IMR-90 (cell line): ENCODE data around the gene C5orf52. TPM values are rescaled to one million over a fixed set of nuclear protein-coding genes. Genes with fewer than 3 reads are reported as not detected.

Source experiments
- ATAC-seq: fragments of 200-7000 bp; cut with Tn5 transposase; 2 replicates; pipeline ENCODE4 v1.9.1; 2020; ENCODE audit warnings: low read depth, mild to moderate bottlenecking, moderate library complexity
- BruUV-seq: library from RNA; stranded (reverse); fragments of 400-500 nt; replicated peaks from 2 replicates; lab custom pipeline; 2021; lab: Mats Ljungman, UMichigan
- CTCF ChIA-PET: fragments of 300-600 bp; formaldehyde crosslinking; extraction: SDS; loops from one replicate; lab custom pipeline; 2021; ENCODE audit warnings: antibody characterized with exemption; lab: Yijun Ruan, JAX
- POLR2A ChIA-PET: fragments of 300-600 bp; sonication (Branson Sonifier 250); formaldehyde crosslinking; loops from one replicate; lab custom pipeline; 2022; ENCODE audit warnings: antibody characterized with exemption; ENCODE audit not compliant: unreplicated experiment; lab: Charles Lee
- DNase-seq: peaks from one replicate; pipeline ENCODE4 v3.0.0; 2013
- H2AFZ ChIP-seq: replicated peaks from 2 replicates; pipeline ENCODE3; 2013; ENCODE audit warnings: low read length, mild to moderate bottlenecking; ENCODE audit not compliant: poor library complexity
- H2AK5ac ChIP-seq: 2 replicates; pipeline ENCODE4 v1.6.1; 2013; ENCODE audit warnings: low read depth, low read length, inconsistent platforms
- H2AK9ac ChIP-seq: replicated peaks from 2 replicates; pipeline ENCODE3; 2013; ENCODE audit warnings: mild to moderate bottlenecking, low read depth, low read length, moderate library complexity; ENCODE audit not compliant: poor library complexity
- H2BK120ac ChIP-seq: 2 replicates; pipeline ENCODE4 v1.6.1; 2013; ENCODE audit warnings: low read depth, low read length, inconsistent platforms
- H2BK15ac ChIP-seq: 3 replicates; pipeline ENCODE4 v1.6.1; 2013; ENCODE audit warnings: low read depth, low read length, inconsistent platforms
- H2BK20ac ChIP-seq: 2 replicates; pipeline ENCODE4 v1.6.1; 2013; ENCODE audit warnings: low read depth, mild to moderate bottlenecking, inconsistent platforms, low read length, moderate library complexity
- H2BK5ac ChIP-seq: 2 replicates; pipeline ENCODE4 v1.6.1; 2013; ENCODE audit warnings: mild to moderate bottlenecking, low read depth, low read length, inconsistent platforms; ENCODE audit not compliant: poor library complexity, severe bottlenecking
- H3K14ac ChIP-seq: replicated peaks from 2 replicates; pipeline ENCODE4 v1.6.1; 2013; ENCODE audit warnings: low read depth, low read length, inconsistent platforms
- H3K18ac ChIP-seq: 2 replicates; pipeline ENCODE4 v1.6.1; 2013; ENCODE audit warnings: low read depth, low read length, control low read depth
- H3K23ac ChIP-seq: 2 replicates; pipeline ENCODE4 v1.6.1; 2013; ENCODE audit warnings: low read depth, low read length, inconsistent platforms
- H3K27ac ChIP-seq: 2 replicates; pipeline ENCODE4 v1.5.1; 2013; ENCODE audit warnings: mild to moderate bottlenecking, control low read depth, low read length; ENCODE audit not compliant: insufficient read depth
- H3K27me3 ChIP-seq: 2 replicates; pipeline ENCODE4 v1.6.1; 2013; ENCODE audit warnings: low read length; ENCODE audit not compliant: control insufficient read depth, insufficient read depth
- H3K36me3 ChIP-seq: 2 replicates; pipeline ENCODE4 v1.6.1; 2013; ENCODE audit warnings: low read length, mixed read lengths; ENCODE audit not compliant: control insufficient read depth, insufficient read depth
- H3K4ac ChIP-seq: 2 replicates; pipeline ENCODE4 v1.6.1; 2013; ENCODE audit warnings: low read depth, low read length, inconsistent platforms
- H3K4me1 ChIP-seq: 2 replicates; pipeline ENCODE4 v1.6.1; 2013; ENCODE audit warnings: low read length, mixed read lengths; ENCODE audit not compliant: control insufficient read depth, insufficient read depth
- H3K4me2 ChIP-seq: 2 replicates; pipeline ENCODE4 v1.6.1; 2013; ENCODE audit warnings: low read depth, mild to moderate bottlenecking, control low read depth, low read length, moderate library complexity
- H3K4me3 ChIP-seq: 2 replicates; pipeline ENCODE4 v1.5.1; 2013; ENCODE audit warnings: low read depth, mild to moderate bottlenecking, control low read depth, low read length, moderate library complexity; ENCODE audit not compliant: insufficient read depth
- H3K56ac ChIP-seq: 2 replicates; pipeline ENCODE4 v1.6.1; 2013; ENCODE audit warnings: low read length, inconsistent platforms; ENCODE audit not compliant: insufficient read depth; ENCODE audit errors: extremely low read depth
- H3K79me1 ChIP-seq, 2 experiments: 2 replicates each; pipeline ENCODE4 v1.6.1; 2013; ENCODE audit warnings: low read length in 2 of 2, inconsistent platforms in 1 of 2, low read depth in 1 of 2
- H3K9ac ChIP-seq: 2 replicates; pipeline ENCODE4 v1.6.1; 2013; ENCODE audit warnings: low read depth, low read length, control low read depth
- H3K9me1 ChIP-seq: 2 replicates; pipeline ENCODE4 v1.6.1; 2013; ENCODE audit warnings: low read length, inconsistent platforms; ENCODE audit not compliant: insufficient read depth
- H3K9me3 ChIP-seq: 2 replicates; pipeline ENCODE4 v1.6.1; 2013; ENCODE audit warnings: low read length; ENCODE audit not compliant: control insufficient read depth, insufficient read depth
- H4K20me1 ChIP-seq: 2 replicates; pipeline ENCODE4 v1.6.1; 2013; ENCODE audit warnings: low read length, inconsistent platforms; ENCODE audit not compliant: insufficient read depth
- H4K5ac ChIP-seq: 2 replicates; pipeline ENCODE4 v1.6.1; 2013; ENCODE audit warnings: mild to moderate bottlenecking, low read depth, low read length, control low read depth
- H4K8ac ChIP-seq, 2 experiments: 2 replicates each; pipeline ENCODE4 v1.6.1; 2013; ENCODE audit warnings: low read depth in 2 of 2, low read length in 2 of 2, control low read depth in 1 of 2, inconsistent platforms in 1 of 2
- H4K91ac ChIP-seq: 2 replicates; pipeline ENCODE4 v1.6.1; 2013; ENCODE audit warnings: low read depth, low read length, inconsistent platforms; ENCODE audit not compliant: insufficient read depth
- BHLHE40 ChIP-seq: fragments of 150-350 bp; IDR thresholded peaks from 2 replicates; pipeline ENCODE4 v1.6.1; 2016; ENCODE audit warnings: mild to moderate bottlenecking, low read depth, low read length
- FOS ChIP-seq: fragments of 150-350 bp; IDR thresholded peaks from 2 replicates; pipeline ENCODE4 v1.6.1; 2016; ENCODE audit warnings: low read depth, low read length
- MAZ ChIP-seq: IDR thresholded peaks from 2 replicates; pipeline ENCODE4 v1.6.1; 2012; ENCODE audit warnings: low read depth, mild to moderate bottlenecking, low read length, improper control_type of control experiment, moderate library complexity, borderline replicate concordance
- dilution Hi-C: fragments of 300-500 bp; cut with HindIII; formaldehyde crosslinking; loops from one replicate; pipeline ENCODE4 v1.14.3; 2018; ENCODE audit warnings: low sequenced_read_pairs; ENCODE audit not compliant: unreplicated experiment
- in situ Hi-C: fragments of 300-500 bp; cut with MboI; formaldehyde crosslinking; loops from 3 replicates; pipeline ENCODE4 v1.14.3; 2019; ENCODE audit warnings: low sequenced_read_pairs, inconsistent platforms, mixed read lengths
- intact Hi-C: fragments of 100-400 bp; cut with micrococcal nuclease; formaldehyde crosslinking; loops from 2 replicates; pipeline ENCODE4 v1.10.0; 2022
- polyA plus RNA-seq, 3 experiments: library from polyadenylated mRNA; depleted of rRNA; stranded (reverse); fragments of >200 nt; gene quantifications; 2 replicates each; pipeline ENCODE4 v1.2.3, GENCODE V29; 2012; ENCODE audit warnings: low replicate concordance in 1 of 3
- total RNA-seq: library from RNA; depleted of rRNA; stranded (reverse); fragments of >200 nt; gene quantifications from 2 replicates; pipeline ENCODE4 v1.2.3, GENCODE V29; 2012
- TF ChIP-seq, protein P1 (sequence below): fragments of 150-350 bp; IDR thresholded peaks from 2 replicates; pipeline ENCODE4 v1.6.1; 2016; ENCODE audit warnings: low read depth, mild to moderate bottlenecking, low read length, moderate library complexity, borderline replicate concordance

The C5orf52 gene
- total and polyA plus RNA-seq, 2 of the 4 experiments (the other 2 are of a cell fraction) = not detected

- ChIA-PET CTCF (no interaction called here), POLR2A (no interaction called here)
- Histone ChIP-seq H3K18ac (peak overlapping the region; percentile 27; the same call in 1 of the 2 replicates), H2BK15ac (peak overlapping the region; percentile 97; the same call in 2 of the 3 replicates), H3K27ac (no peak overlapping the region), H3K23ac (no peak overlapping the region; the same call in 1 of the 2 replicates), H3K9me1 (peaks cover 5% of the 10 kb centered on the region), H2AK9ac (no peak overlapping the region), H4K91ac (peak overlapping the region; percentile 32; the same call in 1 of the 2 replicates), H4K5ac (no peak overlapping the region), H3K56ac (no peak overlapping the region), H3K4ac (peak overlapping the region; percentile 39; the same call in 1 of the 2 replicates), H3K4me1 (peaks cover 2% of the 10 kb centered on the region; the same call in 1 of the 2 replicates), H4K8ac (peak overlapping the region in 1 of 2 experiments; percentile 34; a peak in 1 of 4 replicates), H2AK5ac (peak overlapping the region; percentile 79), H3K9me3 (no peaks in the 10 kb centered on the region), H4K20me1 (no peaks in the 10 kb centered on the region), H3K4me2 (no peak overlapping the region), H3K36me3 (no peaks in the 10 kb centered on the region), H3K14ac (peak overlapping the region; percentile 18; the same call in 1 of the 2 replicates), H3K79me1 (no peaks in the 10 kb centered on the region), H2BK5ac (no peak overlapping the region), H2AFZ (no peak overlapping the region), H3K4me3 (no peak overlapping the region), H3K27me3 (no peaks in the 10 kb centered on the region), H2BK120ac (peak overlapping the region; percentile 42; the same call in 1 of the 2 replicates), H3K9ac (no peak overlapping the region), H2BK20ac (peak overlapping the region; percentile 72; the same call in 1 of the 2 replicates)
- intact Hi-C loops (no loop called here), in situ Hi-C loops (no loop called here), dilution Hi-C loops (no loop called here)
- DNase-seq (no peak), ATAC-seq (no peak)
- TF ChIP-seq MAZ = no peak
- no peak for TF ChIP-seq BHLHE40
- no peak for TF ChIP-seq FOS
- TF ChIP-seq, protein P1, sequence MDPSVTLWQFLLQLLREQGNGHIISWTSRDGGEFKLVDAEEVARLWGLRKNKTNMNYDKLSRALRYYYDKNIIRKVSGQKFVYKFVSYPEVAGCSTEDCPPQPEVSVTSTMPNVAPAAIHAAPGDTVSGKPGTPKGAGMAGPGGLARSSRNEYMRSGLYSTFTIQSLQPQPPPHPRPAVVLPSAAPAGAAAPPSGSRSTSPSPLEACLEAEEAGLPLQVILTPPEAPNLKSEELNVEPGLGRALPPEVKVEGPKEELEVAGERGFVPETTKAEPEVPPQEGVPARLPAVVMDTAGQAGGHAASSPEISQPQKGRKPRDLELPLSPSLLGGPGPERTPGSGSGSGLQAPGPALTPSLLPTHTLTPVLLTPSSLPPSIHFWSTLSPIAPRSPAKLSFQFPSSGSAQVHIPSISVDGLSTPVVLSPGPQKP = no peak
- no TSS peak for BruUV-seq
These were observed 38.0 kb downstream of the C5orf52 start for GRCh38 chr5:157709346-157709745.
